Uterus (tissue), 4 donors: ENCODE measurements around the gene ATP8B1. TPM values are rescaled to one million over a fixed set of nuclear protein-coding genes. Genes with fewer than 3 reads are reported as not detected.
A peak's percentile ranks its signal among the peaks of the same experiment; 100 is the strongest.

Experiments
- DNase-seq, 2 donors: peaks; one replicate each; pipeline ENCODE4 v3.0.0-alpha.2; 2019 to 2020
- H3K27ac ChIP-seq, 2 donors: fragments of 200-600 bp; sonication (generic); 1 replicate in 1 of 2; 2 replicates in 1 of 2; pipeline ENCODE4 v1.5.1; 2016 to 2018
- H3K27me3 ChIP-seq, 2 donors: fragments of 200-600 bp; sonication (generic); one replicate each; pipeline ENCODE4 v1.5.1; 2018 to 2019; ENCODE audit warnings: control low read depth in 1 of 2
- H3K36me3 ChIP-seq, 2 donors: fragments of 200-600 bp; sonication (generic); one replicate each; pipeline ENCODE4 v1.5.1; 2019; ENCODE audit warnings: control low read depth in 1 of 2
- H3K4me1 ChIP-seq, 2 donors: fragments of 200-600 bp; sonication (generic); one replicate each; pipeline ENCODE4 v1.5.1; 2018 to 2019; ENCODE audit warnings: control low read depth in 1 of 2
- H3K4me3 ChIP-seq, 2 donors: fragments of 200-600 bp; sonication (generic); 1 replicate in 1 of 2; 2 replicates in 1 of 2; pipeline ENCODE4 v1.5.1; 2018 to 2019; ENCODE audit warnings: mild to moderate bottlenecking in 1 of 2
- H3K9me3 ChIP-seq, 2 donors: fragments of 200-600 bp; sonication (generic); one replicate each; pipeline ENCODE4 v1.5.1; 2019; ENCODE audit warnings: control low read depth in 1 of 2
- POLR2A ChIP-seq, 2 donors: fragments of 450-650 bp; IDR thresholded peaks; one replicate each; pipeline ENCODE4 v1.6.1; 2016; ENCODE audit warnings: antibody characterized with exemption in 2 of 2, mild to moderate bottlenecking in 1 of 2, moderate library complexity in 1 of 2
- intact Hi-C: fragments of 100-400 bp; cut with DNase I; formaldehyde crosslinking; loops from one replicate; pipeline ENCODE4 v1.15.1; 2023; ENCODE audit warnings: low total_unique reads
- total RNA-seq, 4 donors: library from RNA; depleted of rRNA in 3 of 4; stranded (reverse); fragments of >200 nt in 3 of 4; gene quantifications; one replicate each; pipeline versions ENCODE4 v1.1.0 to v1.2.4, GENCODE V29; 2014 to 2023
- TF ChIP-seq, protein P1 (sequence below), 4 experiments: fragments of 200-600 bp in 2 of 4; fragments of 450-650 bp in 2 of 4; sonication (generic) in 2 of 4; IDR thresholded peaks; one replicate each; pipeline ENCODE4 v1.5.1; 2016 to 2019; ENCODE audit warnings: antibody characterized with exemption in 4 of 4, mild to moderate bottlenecking in 2 of 4, moderate library complexity in 1 of 4
- donor health status: DM: yes; HTN: yes; CAD: no.

The ATP8B1 gene
- total RNA-seq, 4 donors from 2014 or later: 18.4 to 24.9 (median 22.1) TPM

DNA sequence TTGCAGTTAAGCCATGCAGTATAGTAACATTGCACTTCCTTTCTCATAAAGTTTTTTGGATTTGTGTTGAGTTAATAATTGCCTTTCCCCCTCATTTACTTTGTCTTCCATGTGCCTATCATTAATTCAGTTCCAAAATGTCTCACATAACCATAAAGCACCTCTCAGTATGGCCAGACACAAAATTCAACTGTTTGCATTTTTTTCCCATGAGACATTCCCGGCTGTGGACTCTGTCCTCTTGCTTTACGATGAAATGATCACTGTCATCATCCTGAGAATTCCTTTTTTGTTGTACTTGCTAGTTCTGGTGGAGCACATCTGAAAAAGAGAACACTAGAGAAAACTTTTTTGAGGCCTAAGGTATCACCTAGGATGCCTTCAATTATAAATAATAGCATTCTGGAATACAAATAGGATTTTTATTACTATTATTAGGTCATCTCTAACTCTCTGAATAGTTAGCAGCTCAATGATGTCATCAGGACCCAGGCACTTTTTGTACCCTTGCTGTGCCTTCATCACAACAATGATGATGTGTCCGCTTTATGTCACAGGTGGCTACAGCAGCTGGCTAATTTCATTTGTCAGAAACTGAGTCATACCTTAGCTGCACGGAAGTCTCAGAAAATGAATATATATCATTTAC lies 8.5 kb upstream of the ATP8B1 start:
- H3K36me3 ChIP-seq: no peaks in the 10 kb centered on the region
- no peak overlapping the region for H3K27ac ChIP-seq
- no peaks in the 10 kb centered on the region for H3K9me3 ChIP-seq
- no peak for TF ChIP-seq POLR2A (IDR thresholded peaks at IDR 0.05)
- TF ChIP-seq, protein P1, sequence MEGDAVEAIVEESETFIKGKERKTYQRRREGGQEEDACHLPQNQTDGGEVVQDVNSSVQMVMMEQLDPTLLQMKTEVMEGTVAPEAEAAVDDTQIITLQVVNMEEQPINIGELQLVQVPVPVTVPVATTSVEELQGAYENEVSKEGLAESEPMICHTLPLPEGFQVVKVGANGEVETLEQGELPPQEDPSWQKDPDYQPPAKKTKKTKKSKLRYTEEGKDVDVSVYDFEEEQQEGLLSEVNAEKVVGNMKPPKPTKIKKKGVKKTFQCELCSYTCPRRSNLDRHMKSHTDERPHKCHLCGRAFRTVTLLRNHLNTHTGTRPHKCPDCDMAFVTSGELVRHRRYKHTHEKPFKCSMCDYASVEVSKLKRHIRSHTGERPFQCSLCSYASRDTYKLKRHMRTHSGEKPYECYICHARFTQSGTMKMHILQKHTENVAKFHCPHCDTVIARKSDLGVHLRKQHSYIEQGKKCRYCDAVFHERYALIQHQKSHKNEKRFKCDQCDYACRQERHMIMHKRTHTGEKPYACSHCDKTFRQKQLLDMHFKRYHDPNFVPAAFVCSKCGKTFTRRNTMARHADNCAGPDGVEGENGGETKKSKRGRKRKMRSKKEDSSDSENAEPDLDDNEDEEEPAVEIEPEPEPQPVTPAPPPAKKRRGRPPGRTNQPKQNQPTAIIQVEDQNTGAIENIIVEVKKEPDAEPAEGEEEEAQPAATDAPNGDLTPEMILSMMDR (IDR thresholded peaks at IDR 0.05): no peak
- H3K4me1 ChIP-seq: no peaks in the 10 kb centered on the region
- intact Hi-C loops: no loop called here
- no peaks in the 10 kb centered on the region for H3K27me3 ChIP-seq
- H3K4me3 ChIP-seq: no peak overlapping the region
- no peak for DNase-seq

DNA sequence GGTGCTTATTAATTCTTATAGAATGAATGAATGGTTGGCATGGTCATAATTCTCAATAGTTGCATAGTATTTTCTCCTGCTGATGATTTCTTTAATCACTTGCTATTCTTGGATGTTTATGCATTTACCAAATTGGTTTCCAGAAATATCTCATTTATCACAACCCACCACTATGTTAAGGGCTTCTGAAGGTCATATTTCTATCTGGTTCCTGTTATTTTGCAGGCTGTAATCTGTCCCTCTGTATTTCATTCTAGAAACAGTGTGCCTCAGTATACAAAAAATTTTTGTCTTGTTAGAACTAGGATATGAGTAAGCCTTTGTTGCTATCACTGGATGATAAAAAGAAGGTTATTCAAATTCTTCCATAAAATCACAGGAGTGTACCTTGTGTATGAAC lies 6.1 kb upstream of the ATP8B1 start:
- no peaks in the 10 kb centered on the region for H3K27me3 ChIP-seq
- peak overlapping the region in 1 of 2 donors; percentile 27 for H3K27ac ChIP-seq
- H3K4me3 ChIP-seq: no peak overlapping the region
- TF ChIP-seq, protein P1 (IDR thresholded peaks at IDR 0.05): no peak
- TF ChIP-seq POLR2A (IDR thresholded peaks at IDR 0.05): no peak
- no peaks in the 10 kb centered on the region for H3K36me3 ChIP-seq
- no peaks in the 10 kb centered on the region for H3K9me3 ChIP-seq
- DNase-seq: no peak
- intact Hi-C loops: loop anchor here (10.0 kb wide), 1 partner anchor 174 kb away; no protein-coding TSS in a partner anchor
- no peaks in the 10 kb centered on the region for H3K4me1 ChIP-seq

DNA sequence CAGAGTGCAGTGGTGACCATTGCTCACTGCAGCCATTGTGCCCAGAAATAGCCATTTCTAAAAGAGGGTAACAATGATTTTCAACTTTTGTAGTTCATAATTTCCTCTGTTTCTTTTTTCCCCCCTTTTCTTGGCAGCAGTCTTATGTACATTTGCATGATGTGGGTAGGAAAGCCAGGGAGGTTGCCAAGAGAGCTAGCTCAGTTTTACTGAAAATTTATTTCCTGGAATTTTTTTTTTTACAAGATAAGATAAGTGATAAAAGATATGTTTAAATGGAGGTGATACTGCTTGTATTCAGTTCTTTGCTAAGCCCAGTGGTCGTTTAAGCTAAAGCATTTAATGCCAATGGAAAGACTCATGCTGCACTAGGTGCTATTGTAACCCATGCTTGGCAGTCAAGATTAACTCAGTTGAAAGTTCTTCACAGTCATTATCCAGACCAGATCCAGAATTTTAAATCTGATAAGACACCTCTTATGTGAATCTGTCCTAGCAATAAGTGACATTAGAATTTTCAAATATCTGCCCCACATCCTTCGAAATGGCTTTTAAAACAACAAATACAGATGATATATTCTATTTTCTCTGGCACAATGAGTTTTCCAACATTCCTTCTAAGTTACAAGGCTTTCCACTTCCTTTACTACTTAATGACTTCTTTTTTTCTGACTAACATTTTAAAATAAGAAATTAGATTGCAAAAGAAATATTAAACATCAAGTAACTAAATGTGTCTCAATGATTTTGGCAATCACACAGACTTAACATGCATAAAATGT lies 4.4 kb upstream of the ATP8B1 start:
- no peaks in the 10 kb centered on the region for H3K27me3 ChIP-seq
- peak overlapping the region; percentile 61 to 83 for H3K27ac ChIP-seq
- H3K4me1 ChIP-seq: no peaks in the 10 kb centered on the region
- no peaks in the 10 kb centered on the region for H3K36me3 ChIP-seq
- DNase-seq: no peak
- no peaks in the 10 kb centered on the region for H3K9me3 ChIP-seq
- TF ChIP-seq POLR2A (IDR thresholded peaks at IDR 0.05): no peak
- TF ChIP-seq, protein P1 (IDR thresholded peaks at IDR 0.05): no peak
- intact Hi-C loops: loop anchor here (10.0 kb wide), 1 partner anchor 173 kb away; no protein-coding TSS in a partner anchor
- H3K4me3 ChIP-seq: no peak overlapping the region

DNA sequence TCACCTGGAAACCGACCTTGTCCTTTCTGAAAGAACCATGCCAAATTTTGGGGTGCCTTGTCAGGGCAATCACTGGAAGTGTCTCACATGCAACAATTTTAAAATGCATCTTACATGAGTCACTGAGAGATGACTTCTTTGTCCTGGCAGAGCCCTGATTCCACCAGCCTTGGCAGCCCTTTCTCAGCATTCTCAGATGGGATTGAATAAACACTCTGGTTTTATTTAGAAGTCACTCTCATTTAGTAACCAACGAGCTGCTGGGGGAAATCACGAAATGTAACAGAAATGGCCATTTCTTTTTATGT lies 3.8 kb upstream of the ATP8B1 start:
- intact Hi-C loops: loop anchor here (10.0 kb wide), 1 partner anchor 172 kb away; no protein-coding TSS in a partner anchor
- H3K36me3 ChIP-seq: no peaks in the 10 kb centered on the region
- H3K9me3 ChIP-seq: no peaks in the 10 kb centered on the region
- DNase-seq: no peak
- H3K4me3 ChIP-seq: no peak overlapping the region
- H3K4me1 ChIP-seq: no peaks in the 10 kb centered on the region
- TF ChIP-seq, protein P1 (IDR thresholded peaks at IDR 0.05): no peak
- no peak for TF ChIP-seq POLR2A (IDR thresholded peaks at IDR 0.05)
- H3K27me3 ChIP-seq: no peaks in the 10 kb centered on the region
- peak overlapping the region; percentile 61 to 83 for H3K27ac ChIP-seq
